ENCODE data around the gene FLRT1.

DNA sequence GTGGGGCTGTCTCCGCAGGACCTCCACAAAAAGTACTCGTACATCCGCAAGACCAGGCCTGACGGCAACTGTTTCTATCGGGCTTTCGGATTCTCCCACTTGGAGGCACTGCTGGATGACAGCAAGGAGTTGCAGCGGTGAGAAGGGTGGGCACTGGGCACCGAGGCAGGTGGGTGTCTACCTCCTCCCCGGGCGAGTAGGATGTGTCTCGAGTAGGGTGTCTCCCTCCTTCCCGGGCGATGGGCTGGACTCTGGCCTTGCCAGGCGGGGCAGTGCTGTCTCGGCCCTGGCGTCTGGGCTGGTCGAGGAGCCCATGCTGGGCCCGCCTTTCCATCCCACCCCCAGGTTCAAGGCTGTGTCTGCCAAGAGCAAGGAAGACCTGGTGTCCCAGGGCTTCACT lies 39.2 kb upstream of the FLRT1 start:
- TF ChIP-seq, protein P1, sequence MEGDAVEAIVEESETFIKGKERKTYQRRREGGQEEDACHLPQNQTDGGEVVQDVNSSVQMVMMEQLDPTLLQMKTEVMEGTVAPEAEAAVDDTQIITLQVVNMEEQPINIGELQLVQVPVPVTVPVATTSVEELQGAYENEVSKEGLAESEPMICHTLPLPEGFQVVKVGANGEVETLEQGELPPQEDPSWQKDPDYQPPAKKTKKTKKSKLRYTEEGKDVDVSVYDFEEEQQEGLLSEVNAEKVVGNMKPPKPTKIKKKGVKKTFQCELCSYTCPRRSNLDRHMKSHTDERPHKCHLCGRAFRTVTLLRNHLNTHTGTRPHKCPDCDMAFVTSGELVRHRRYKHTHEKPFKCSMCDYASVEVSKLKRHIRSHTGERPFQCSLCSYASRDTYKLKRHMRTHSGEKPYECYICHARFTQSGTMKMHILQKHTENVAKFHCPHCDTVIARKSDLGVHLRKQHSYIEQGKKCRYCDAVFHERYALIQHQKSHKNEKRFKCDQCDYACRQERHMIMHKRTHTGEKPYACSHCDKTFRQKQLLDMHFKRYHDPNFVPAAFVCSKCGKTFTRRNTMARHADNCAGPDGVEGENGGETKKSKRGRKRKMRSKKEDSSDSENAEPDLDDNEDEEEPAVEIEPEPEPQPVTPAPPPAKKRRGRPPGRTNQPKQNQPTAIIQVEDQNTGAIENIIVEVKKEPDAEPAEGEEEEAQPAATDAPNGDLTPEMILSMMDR (IDR thresholded peaks at IDR 0.05; ENCODE audit: insufficient read depth, low read length), result no peak
- TF ChIP-seq POLR2AphosphoS5 (IDR thresholded peaks at IDR 0.05; ENCODE audit: low read depth) (no peak), SPI1 (IDR thresholded peaks at IDR 0.05; ENCODE audit: borderline replicate concordance, low read depth) (no peak), GABPA (IDR thresholded peaks at IDR 0.05; ENCODE audit: low read depth) (no peak)
- TF ChIP-seq, protein P2, sequence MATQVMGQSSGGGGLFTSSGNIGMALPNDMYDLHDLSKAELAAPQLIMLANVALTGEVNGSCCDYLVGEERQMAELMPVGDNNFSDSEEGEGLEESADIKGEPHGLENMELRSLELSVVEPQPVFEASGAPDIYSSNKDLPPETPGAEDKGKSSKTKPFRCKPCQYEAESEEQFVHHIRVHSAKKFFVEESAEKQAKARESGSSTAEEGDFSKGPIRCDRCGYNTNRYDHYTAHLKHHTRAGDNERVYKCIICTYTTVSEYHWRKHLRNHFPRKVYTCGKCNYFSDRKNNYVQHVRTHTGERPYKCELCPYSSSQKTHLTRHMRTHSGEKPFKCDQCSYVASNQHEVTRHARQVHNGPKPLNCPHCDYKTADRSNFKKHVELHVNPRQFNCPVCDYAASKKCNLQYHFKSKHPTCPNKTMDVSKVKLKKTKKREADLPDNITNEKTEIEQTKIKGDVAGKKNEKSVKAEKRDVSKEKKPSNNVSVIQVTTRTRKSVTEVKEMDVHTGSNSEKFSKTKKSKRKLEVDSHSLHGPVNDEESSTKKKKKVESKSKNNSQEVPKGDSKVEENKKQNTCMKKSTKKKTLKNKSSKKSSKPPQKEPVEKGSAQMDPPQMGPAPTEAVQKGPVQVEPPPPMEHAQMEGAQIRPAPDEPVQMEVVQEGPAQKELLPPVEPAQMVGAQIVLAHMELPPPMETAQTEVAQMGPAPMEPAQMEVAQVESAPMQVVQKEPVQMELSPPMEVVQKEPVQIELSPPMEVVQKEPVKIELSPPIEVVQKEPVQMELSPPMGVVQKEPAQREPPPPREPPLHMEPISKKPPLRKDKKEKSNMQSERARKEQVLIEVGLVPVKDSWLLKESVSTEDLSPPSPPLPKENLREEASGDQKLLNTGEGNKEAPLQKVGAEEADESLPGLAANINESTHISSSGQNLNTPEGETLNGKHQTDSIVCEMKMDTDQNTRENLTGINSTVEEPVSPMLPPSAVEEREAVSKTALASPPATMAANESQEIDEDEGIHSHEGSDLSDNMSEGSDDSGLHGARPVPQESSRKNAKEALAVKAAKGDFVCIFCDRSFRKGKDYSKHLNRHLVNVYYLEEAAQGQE (IDR thresholded peaks at IDR 0.05; ENCODE audit: insufficient replicate concordance, low read depth), result no peak
